ENCODE results near the gene CCDC71.

GRCh38 chr3:49199239-49199899, 33.2 kb upstream of the CCDC71 start:
- TF ChIP-seq CTCF (IDR thresholded peaks at IDR 0.05) (peak in 1 of 4 experiments; percentile 7), EP300 (IDR thresholded peaks at IDR 0.05) (no peak), POLR2AphosphoS5 (IDR thresholded peaks at IDR 0.05) (peak; percentile 21), POLR2A (IDR thresholded peaks at IDR 0.05) (no peak)
